Epithelial cell of esophagus (primary cell): ENCODE measurements around the gene RPL22.
A peak's percentile ranks its signal among the peaks of the same experiment; 100 is the strongest.

ENCODE experiments used
- DNase-seq: peaks from one replicate; pipeline ENCODE4 v3.0.0; 2010; ENCODE audit warnings: low read depth
- H3K4me3 ChIP-seq: 2 replicates; pipeline ENCODE4 v1.5.1; 2011; ENCODE audit warnings: mild to moderate bottlenecking, low read length, control low read depth
- TF ChIP-seq, protein P1 (sequence below): IDR thresholded peaks from 2 replicates; pipeline ENCODE4 v1.5.1; 2011; ENCODE audit warnings: low read depth, mild to moderate bottlenecking, low read length, control low read depth, inconsistent platforms; ENCODE audit not compliant: insufficient read depth; ENCODE audit errors: missing control alignments

The RPL22 gene

DNA sequence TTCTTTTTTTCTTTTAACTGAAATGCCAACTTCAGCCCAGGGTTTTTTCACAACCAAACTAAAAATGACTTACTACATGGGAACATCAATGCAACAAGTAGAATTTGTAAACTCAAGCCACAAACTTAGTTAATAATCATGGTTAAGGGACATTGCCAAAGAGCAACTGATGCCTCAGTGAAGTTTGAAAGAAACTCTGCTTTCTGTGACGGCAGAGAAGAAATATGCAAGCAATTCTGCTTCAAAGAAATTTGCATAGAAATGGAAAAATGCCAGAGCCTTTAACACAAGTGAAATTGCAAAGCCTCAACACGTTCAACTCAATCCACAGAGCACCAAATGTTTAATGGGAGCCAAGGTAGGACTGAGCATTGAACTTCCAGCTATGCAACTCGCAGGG is 14.2 kb downstream of the RPL22 start:
- TF ChIP-seq, protein P1, sequence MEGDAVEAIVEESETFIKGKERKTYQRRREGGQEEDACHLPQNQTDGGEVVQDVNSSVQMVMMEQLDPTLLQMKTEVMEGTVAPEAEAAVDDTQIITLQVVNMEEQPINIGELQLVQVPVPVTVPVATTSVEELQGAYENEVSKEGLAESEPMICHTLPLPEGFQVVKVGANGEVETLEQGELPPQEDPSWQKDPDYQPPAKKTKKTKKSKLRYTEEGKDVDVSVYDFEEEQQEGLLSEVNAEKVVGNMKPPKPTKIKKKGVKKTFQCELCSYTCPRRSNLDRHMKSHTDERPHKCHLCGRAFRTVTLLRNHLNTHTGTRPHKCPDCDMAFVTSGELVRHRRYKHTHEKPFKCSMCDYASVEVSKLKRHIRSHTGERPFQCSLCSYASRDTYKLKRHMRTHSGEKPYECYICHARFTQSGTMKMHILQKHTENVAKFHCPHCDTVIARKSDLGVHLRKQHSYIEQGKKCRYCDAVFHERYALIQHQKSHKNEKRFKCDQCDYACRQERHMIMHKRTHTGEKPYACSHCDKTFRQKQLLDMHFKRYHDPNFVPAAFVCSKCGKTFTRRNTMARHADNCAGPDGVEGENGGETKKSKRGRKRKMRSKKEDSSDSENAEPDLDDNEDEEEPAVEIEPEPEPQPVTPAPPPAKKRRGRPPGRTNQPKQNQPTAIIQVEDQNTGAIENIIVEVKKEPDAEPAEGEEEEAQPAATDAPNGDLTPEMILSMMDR: no peak
- H3K4me3 ChIP-seq: no peak overlapping the region
- peak; percentile 39 for DNase-seq

DNA sequence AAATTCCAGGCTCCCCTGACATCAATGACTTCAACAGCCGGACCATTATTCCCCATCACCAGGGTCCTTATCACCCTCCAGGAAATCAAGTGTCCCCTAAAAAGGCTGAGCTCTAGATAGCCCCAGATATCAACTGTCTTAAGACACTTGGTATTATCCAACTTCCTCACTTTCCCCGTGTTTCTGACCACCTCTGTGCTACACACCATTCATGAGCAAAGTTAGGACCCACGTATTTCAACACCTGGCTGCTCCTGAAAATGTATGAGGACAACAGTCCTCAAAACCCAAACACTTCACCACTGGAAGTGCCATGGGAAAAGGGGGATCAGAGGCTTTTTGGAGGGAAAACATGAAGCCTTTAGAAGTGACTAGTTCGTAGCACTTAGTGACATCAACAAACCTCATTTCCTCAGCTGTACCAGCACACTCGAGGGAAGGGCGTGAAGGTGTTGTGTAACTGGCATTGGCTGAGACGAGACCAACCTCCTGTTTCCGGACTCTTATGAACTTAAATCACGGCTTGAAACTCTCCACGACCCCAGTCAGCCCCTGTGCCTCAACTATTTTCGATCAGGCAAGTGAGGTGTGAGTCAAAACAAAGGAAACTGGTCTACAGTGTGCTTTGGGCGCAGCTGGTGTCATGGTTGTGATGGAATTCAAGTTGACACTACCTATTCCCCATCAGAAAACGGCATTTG is 15.2 kb downstream of the RPL22 start:
- TF ChIP-seq, protein P1: no peak
- no peak for DNase-seq
- H3K4me3 ChIP-seq: no peak overlapping the region

DNA sequence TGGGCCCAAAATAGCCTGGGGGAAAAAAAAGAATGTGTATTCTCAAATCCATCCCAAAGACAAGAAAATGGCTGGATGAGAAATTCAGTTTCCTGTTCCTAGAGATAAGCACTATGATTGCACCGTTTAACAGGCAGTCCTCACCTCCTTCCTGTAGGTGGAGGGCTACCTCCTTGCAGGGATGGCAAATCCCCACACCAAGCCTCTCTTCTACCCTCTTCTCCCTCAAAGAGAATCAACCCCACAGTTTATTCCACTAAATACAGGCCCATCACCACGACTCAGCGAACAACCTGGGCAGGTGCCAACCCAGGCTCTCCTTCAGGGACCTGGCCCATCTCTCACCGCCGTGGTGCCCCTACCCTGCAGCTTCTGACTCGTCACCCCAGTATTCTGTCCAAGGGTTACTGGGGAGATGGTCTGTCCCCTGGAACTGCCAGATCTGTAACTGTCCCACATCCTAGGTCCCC is 15.8 kb downstream of the RPL22 start:
- TF ChIP-seq, protein P1: peak; percentile 13
- H3K4me3 ChIP-seq: no peak overlapping the region
- no peak for DNase-seq

DNA sequence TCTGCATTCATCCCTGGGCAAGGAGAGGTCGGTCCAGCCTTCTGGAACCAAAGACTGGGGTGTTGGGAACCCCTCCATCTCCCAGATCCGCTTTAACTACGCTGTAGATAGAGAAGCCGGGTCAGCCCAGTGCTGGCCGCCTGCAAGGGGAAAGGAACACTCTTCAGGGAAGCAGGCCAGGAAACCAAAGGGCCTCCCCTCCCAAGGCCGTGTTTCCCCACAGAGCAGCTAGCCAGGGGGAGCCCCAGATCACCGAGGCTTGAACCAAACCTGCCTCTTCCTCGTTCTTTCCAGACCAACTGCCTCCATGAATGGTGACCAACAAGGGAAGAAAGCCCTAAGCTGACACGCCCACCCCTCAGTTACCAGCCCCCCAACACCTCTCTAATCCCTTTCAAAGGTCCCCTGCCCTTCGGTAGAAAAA is 18.0 kb downstream of the RPL22 start:
- DNase-seq: no peak
- TF ChIP-seq, protein P1: no peak
- H3K4me3 ChIP-seq: no peak overlapping the region

DNA sequence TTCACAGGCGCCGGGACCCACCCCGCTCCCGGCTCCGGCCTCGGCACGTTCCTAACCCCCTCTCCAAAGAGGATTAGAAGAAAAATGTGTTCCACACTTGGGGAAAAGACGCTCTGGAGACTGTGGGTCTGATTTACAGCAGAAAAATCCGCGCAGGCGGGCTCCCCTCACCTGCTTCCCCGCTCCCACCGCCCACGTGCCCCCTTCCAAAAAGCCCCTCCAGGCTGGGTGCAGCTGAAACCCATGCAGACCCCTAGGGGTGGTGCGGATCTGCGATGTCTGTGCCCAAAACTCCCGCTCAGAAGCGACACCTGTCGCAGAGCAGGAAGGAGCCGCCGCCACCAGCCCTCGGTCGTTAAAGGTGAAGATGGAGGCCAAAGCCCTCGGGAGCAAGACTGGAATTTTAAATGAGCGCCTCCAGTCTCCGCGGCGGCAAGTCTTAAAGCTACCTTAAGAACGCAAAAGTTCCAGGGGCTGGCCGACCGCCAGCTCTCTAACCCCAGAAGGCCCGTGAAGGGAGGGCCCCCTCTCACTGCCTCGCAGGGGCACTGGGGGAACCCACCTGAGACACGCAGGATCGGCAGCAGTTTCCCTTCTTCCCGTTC is 18.6 kb downstream of the RPL22 start:
- no peak overlapping the region for H3K4me3 ChIP-seq
- DNase-seq: no peak
- TF ChIP-seq, protein P1: no peak

DNA sequence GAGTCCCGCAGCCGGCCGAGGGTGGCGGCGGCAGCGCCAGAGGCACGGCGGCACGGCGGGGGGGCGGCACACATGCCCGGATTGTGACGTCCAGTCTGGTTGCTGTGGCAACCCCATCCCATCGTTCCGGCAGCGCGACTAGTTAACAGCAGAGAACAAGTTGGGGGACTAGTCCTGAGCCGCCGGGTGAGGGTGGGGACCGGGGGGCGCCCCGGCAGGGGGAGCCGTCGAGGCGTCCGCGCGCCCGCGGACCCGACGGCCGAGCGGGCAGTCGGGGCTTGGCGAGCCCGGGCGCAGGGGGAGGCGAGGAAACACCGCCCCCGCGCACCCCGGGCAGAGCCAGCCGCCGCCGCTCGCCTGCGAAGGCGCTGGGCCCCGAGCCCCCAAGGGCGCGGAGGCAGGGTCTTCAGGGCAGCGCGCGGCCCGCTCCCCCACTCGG is 19.1 kb downstream of the RPL22 start, which contains the start of gene CHD5:
CHD5 (minus strand) TSS at position 54 of the 439 bp plus-strand sequence. CDS start 298 bp downstream, outside the sequence.
- DNase-seq: no peak
- no peak within 1 kb of the TSS for H3K4me3 ChIP-seq
- TF ChIP-seq, protein P1: no peak
